KG1 (cell line): ENCODE results near the gene EMSY.
"Not testable (repeated sequence)": the region's sequence is repeated elsewhere in the genome, so short reads cannot be mapped to it uniquely, and the experiment has no call there.

Experiments used
- DNase-seq: peaks from one replicate; lab custom pipeline; 2025; lab: John Stamatoyannopoulos, UW

The EMSY gene

GRCh38 chr11:76568621-76569020, 123.8 kb downstream of the EMSY start:
- DNase-seq = no peak

- not testable (repeated sequence) for DNase-seq
Measured at GRCh38 chr11:76572181-76572875, 127.5 kb downstream of the EMSY start.

- DNase-seq = no peak
Measured at GRCh38 chr11:76574406-76574805, 129.6 kb downstream of the EMSY start.

GRCh38 chr11:76574879-76575278, 130.1 kb downstream of the EMSY start:
- DNase-seq = no peak

GRCh38 chr11:76577226-76577920, 132.6 kb downstream of the EMSY start:
- DNase-seq = no peak

GRCh38 chr11:76577921-76578653, 133.3 kb downstream of the EMSY start:
- DNase-seq = no peak

GRCh38 chr11:76578654-76579055, 133.8 kb downstream of the EMSY start:
- DNase-seq = no peak

- DNase-seq = no peak
Measured at GRCh38 chr11:76579056-76579751, 134.4 kb downstream of the EMSY start.

GRCh38 chr11:76579752-76580151, 134.9 kb downstream of the EMSY start:
- no peak for DNase-seq

- DNase-seq = not testable (repeated sequence)
Measured at GRCh38 chr11:76582471-76582870, 137.7 kb downstream of the EMSY start.

GRCh38 chr11:76587820-76588454, 143.1 kb downstream of the EMSY start:
- DNase-seq = no peak

GRCh38 chr11:76588455-76589325, 143.9 kb downstream of the EMSY start:
- DNase-seq = peak; percentile 95

GRCh38 chr11:76589477-76589876, 144.7 kb downstream of the EMSY start:
- DNase-seq = no peak

GRCh38 chr11:76589964-76590950, 145.4 kb downstream of the EMSY start:
- no peak for DNase-seq

GRCh38 chr11:76591416-76591815, 146.6 kb downstream of the EMSY start:
- no peak for DNase-seq

GRCh38 chr11:76592025-76592914, 147.5 kb downstream of the EMSY start:
- no peak for DNase-seq

GRCh38 chr11:76592961-76593360, 148.1 kb downstream of the EMSY start:
- DNase-seq = no peak

GRCh38 chr11:76595091-76595490, 150.3 kb downstream of the EMSY start:
- not testable (repeated sequence) for DNase-seq

- DNase-seq = no peak
Measured at GRCh38 chr11:76596652-76597051, 151.8 kb downstream of the EMSY start.
